Measurements from ENCODE around the gene RAB5B.

DNA sequence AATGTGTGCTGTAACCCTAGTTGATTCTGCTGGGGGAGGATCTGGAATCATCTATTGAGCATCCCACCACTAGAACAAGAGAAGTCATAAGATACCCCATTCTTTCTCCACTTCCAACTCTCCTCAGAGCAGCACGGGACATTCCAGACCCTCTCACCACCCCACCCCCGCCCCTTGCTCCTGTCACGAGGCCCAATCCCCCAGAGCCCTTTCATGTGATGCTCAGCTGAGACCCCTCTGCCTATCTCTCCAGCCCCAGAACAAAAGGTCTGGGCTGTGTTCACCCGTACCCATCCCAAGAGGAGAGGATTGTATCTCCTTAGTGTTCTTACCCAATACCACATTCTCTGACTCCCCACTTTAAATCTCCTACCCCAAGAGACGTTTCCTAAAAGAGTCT is 8.6 kb upstream of the RAB5B start:
- TF ChIP-seq POLR2A (IDR thresholded peaks at IDR 0.05) (no peak), POLR2AphosphoS5 (IDR thresholded peaks at IDR 0.05) (no peak)
- TF ChIP-seq, protein P1, sequence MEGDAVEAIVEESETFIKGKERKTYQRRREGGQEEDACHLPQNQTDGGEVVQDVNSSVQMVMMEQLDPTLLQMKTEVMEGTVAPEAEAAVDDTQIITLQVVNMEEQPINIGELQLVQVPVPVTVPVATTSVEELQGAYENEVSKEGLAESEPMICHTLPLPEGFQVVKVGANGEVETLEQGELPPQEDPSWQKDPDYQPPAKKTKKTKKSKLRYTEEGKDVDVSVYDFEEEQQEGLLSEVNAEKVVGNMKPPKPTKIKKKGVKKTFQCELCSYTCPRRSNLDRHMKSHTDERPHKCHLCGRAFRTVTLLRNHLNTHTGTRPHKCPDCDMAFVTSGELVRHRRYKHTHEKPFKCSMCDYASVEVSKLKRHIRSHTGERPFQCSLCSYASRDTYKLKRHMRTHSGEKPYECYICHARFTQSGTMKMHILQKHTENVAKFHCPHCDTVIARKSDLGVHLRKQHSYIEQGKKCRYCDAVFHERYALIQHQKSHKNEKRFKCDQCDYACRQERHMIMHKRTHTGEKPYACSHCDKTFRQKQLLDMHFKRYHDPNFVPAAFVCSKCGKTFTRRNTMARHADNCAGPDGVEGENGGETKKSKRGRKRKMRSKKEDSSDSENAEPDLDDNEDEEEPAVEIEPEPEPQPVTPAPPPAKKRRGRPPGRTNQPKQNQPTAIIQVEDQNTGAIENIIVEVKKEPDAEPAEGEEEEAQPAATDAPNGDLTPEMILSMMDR (IDR thresholded peaks at IDR 0.05) = no peak

Measured in sigmoid colon (tissue), 4 donors.